ENCODE data around the gene CCDC70.

GRCh38 chr13:51826606-51827005 is 35.2 kb upstream of the CCDC70 start:
- TF ChIP-seq CTCF (IDR thresholded peaks at IDR 0.05): no peak
- TF ChIP-seq POLR2A (IDR thresholded peaks at IDR 0.05): no peak
- TF ChIP-seq EP300 (IDR thresholded peaks at IDR 0.05): no peak
